GM18526 (cell line): ENCODE measurements around the gene AUTS2.

ENCODE experiments used
- POLR2A ChIP-seq: IDR thresholded peaks from 3 replicates; pipeline ENCODE4 v1.6.1; 2011; ENCODE audit not compliant: insufficient read length; ENCODE audit errors: extremely low read depth

AUTS2 gene

DNA sequence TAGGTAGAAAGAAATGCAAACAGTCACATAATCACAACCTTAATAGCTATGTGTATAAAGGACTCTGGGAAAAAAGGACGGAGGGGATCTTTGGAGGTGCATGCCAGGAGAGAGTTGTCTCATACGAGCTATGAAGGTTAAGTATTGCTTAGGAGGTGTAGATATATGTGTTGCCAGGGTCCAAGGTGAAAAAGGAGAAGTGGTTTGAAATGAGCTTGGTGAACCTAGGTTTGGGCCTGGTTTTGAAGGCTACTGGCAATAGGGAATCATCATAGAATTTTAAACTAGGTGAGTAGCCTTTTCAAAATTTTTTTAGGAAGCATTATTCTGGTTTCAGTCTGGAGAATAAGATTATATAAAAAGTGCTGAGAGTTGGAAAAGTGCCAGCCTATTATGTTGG lies 336.8 kb downstream of the AUTS2 start:
- no peak for TF ChIP-seq POLR2A

DNA sequence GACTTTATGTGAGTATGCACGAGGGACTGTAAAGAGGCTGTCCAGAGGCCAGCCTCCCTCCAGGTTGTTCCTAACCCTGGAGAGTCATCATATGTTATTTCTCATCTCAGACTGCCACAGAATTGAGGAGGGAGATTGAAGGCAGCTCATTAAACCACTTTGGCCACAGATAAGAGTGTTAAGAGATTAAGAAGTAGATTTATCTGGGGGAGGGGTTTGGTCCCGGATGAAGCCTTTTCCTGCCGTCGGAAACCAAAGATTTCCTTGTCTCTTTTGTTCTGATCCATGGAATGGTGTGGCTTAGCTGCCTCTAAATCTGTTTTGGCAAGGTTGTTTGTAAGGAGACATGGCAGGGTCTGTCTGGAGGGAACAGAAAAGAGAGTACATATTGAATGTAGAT lies 338.8 kb downstream of the AUTS2 start:
- TF ChIP-seq POLR2A = no peak

DNA sequence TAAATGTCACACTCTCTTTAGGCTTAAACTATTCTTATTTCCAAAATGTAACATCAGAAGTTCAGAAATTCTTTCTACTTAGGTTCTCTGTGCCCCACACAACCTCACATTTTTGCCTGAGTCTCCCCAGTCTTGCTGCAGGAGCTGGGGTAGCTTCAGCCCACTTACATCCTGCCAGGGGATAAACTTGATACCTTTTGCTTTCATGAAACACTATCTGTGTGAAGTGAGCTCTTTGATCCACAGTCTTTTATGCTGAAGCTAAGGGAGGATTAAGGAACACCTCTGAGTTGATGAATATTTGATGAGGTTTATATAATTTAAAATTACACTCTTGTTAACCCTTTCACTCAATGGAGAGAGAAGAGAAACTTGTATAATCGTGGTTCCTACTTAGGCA lies 341.0 kb downstream of the AUTS2 start:
- TF ChIP-seq POLR2A = no peak

DNA sequence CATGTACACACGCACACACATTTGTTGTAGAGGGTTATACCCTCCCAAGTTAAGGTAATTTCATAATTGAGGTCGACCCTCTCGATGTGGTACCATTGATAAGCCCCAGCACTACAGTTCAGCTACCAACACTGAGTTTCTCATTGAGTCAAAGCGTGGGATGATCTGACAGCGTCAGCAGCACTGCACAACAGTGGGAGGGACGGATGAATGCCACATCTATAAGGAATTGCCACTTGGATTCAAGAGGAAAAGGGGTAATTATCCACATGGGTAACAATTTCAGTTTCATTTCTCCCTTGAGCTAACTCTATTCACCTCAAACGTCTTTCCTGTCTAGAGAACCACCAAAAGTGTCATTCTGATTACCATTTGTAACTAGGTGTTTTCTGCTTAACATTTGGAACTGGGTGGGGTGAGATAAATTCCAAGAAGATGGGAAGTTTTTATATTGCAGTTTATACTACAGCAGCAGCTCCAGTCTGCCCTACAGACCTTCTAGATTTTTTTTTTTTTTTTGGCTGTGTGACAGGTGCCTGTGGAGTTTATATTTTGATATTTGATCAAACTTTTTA lies 342.9 kb downstream of the AUTS2 start:
- no peak for TF ChIP-seq POLR2A

DNA sequence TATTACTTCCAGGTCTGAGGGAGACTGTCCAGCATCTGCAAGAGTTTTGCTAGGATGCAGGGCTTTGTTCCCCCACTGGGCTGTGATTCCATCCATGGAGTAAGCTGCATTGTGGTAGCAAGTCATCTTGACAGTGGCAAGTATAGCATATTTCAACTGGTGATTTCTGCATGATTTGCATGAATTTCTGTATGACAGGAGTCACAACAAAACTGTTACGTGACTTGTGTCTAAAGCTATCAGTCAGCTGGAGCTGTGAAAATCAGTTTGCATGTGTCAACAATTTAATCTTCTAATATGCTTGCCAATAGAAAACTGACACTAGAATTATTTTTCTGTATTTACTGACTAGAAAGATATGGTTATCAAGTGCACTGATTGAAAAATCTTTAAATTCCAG lies 344.3 kb downstream of the AUTS2 start:
- TF ChIP-seq POLR2A = no peak

DNA sequence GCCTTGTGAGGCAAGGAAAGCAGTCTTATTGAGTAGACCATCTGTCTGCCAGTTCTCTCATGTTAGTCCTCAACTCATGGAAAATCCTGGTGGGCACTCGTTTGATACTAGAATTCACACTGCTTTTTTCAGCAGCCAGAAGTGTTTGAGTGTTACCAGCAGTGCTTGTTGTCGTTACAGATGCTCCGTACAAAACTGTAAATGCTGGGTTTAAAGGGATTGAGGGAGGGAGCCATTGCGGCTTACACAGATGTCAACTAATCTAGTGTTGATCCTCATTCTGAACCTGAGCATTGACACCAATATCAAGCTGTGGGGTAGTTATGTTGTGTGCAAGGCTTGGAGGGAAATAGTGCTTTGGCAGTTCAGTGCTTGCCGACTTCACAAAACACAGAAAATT lies 348.6 kb downstream of the AUTS2 start:
- no peak for TF ChIP-seq POLR2A

DNA sequence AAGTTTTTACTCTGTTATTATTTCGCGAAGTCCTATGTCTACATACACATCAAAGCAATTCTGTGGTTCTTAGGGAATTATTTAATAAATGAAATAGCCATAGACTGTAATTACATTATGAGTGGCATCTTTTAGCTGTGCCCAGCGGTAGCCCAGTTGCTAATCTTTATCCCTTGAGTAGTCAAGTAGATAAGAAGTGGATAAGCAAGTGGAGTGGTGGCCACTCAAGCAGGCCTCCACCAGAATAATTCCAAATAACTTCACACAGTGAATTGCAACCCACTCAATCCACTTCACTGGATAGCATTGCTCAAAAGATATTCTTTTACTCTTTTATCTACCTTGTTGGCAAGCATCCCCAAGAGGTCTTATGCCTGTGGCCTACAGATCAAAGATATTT lies 349.7 kb downstream of the AUTS2 start:
- TF ChIP-seq POLR2A = no peak

DNA sequence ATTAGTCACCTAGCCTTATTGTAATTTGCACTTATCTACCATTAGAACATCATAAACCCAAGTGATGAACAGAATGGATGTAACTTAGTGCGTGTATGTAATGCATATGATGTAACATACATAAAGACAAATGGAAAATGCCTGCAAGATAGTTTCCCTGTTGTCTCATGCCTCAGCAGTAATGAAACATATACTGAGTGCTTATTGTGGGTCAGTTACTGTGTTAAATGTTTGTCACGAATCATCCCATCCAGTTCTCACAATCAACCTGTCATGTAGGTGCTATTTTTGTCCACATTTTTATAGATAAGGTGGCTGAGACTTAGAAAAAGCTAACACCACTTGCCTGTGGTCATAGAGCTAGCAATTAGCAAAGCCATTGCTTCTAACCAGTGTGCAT lies 350.8 kb downstream of the AUTS2 start:
- no peak for TF ChIP-seq POLR2A

DNA sequence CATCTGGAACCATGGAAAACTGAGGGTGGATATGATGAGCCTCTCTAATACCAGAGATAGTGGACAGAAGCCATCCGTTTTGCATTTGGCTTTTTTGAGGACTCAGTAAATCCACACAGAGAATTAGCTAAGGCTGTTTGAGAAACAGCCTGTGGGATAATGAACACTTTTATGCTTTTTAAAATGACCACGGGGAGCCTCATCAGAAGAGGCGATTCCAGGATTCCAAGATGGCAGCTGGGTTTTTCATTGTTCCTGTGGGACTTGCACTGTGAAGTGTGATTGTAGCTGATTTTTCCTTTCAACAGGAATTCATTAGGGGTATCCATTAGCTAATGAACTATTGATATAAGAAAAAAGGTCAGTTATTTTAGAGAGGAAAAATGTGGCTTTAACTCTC lies 353.2 kb downstream of the AUTS2 start:
- no peak for TF ChIP-seq POLR2A

DNA sequence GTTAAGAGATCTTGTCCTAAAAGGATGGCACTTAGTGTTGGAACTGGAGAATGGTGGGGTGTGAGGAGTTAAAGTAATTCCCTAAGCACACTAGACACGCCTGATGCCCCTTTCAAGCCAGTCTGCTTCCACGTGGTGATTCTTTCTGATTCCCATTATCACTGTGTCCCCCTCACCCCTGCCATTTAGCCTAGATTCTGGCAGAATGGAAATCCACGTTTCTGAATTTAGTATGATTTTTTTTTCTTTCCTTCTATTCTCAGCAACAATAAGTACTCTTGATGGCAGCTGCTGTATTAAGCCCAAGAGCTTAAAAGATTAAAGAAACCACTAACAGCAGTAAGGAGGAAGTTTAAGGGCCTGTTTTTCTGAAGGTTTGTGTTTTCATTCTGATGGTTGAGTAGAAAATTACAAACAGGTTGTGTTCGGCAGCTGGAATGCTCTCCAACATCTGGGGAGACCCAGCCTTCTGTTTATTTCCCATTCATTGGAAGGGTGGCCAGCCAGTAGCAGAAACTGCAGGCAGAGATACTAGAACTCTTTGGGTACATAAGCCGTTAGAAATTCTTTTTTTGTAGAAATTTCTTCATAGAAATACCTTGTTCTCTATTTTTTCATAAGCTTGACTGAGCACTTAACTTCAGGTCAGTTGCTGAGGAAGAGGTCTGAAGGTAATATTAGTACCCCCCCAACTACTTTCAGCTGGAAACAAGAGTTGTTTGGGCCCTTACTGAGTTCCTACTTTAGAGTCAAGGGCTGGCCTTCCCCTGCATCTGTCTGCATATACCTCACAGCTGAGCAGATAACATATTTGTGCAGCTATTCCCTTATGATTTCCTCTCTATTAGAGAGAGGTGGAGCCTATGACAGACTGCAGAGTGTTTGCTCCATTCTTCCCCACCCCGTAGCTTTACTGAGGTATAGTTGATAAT lies 355.1 kb downstream of the AUTS2 start:
- no peak for TF ChIP-seq POLR2A

DNA sequence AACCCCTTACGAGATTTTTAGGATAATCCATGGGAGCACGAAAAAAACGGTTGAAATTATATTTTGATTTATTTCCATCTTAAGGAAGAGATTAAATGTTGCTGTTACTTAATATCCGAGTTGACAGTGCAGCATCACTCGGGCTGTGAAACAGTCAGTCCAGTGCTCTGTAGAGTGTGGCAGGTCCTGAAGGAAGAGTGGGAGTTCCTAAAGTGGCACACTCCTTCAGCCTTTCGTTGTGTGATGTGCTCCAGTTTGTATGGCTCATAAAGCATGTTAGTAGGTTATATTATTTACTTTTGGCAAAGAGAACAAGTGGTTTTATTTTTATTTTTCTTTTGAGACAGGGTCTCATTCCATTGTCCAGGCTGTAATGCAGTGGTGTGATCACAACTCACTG lies 358.3 kb downstream of the AUTS2 start:
- TF ChIP-seq POLR2A = no peak

DNA sequence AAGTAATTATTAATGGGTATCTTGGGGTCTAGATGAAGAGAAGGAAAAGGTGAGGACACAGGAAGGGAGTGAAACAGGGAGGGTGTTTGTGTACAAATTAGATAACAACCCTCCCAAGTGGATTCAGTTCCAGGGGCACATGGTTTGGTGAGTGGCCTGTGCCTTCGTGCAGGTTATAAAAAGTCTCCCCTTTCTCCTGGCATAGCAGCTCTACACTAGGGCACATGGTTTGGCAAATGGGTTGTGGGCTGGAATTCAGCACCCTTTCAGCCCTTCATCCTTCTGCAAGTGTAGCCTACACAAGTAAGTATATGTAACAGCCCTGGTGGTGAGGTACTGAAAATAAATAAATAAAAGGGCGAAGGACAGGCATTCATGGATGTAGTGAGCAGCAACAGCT lies 359.4 kb downstream of the AUTS2 start:
- no peak for TF ChIP-seq POLR2A

DNA sequence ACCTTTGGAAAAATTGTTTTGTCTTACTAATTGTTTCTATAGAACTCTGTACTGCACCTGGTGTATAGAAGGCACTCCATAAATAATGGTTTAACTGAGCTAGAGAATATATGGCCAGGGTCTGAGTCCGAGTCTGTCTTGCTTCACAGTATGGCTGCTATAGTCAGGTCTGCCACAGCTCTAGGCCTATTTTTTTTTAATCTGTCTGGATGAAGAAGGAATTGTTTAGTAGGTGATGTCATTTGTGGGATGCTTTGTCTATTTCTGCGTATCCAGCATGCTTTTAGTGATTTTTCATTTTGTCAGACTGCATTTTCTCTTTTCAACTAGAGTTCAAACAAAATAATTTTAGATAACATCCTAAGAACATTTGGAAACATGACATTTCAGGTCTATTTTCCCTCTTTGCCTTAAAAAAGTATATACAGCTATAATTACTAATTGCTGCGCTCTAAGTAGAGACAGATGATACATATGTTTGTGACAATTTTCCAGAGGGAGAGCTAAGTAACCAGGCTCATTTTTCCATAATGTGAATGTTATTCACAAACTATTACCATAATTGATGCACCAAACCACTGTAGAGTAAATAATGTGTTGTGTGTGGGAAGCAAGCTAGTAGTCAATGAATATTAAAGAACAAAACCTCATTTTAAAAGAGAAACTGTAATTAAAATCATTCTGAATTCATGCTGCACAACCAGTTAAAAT lies 361.7 kb downstream of the AUTS2 start:
- TF ChIP-seq POLR2A = no peak

DNA sequence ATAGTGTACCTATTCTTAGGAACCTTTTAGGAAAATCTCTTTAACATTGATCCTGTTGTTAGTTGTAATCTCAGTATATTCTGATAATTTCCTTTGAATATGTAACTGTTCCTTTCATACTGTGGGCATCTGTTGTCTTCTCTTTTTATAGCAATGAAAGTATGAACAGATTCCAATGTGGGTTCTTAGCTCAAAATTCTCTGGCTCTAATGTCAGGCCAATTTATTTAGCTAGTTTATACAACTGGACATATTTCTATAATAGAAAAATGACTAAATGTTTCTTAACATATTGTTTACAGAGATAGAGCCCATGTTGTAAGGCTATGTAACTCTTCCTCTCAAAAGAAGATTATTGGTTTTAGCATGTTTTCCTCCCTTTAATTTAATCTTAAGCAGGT lies 363.2 kb downstream of the AUTS2 start:
- TF ChIP-seq POLR2A = no peak

DNA sequence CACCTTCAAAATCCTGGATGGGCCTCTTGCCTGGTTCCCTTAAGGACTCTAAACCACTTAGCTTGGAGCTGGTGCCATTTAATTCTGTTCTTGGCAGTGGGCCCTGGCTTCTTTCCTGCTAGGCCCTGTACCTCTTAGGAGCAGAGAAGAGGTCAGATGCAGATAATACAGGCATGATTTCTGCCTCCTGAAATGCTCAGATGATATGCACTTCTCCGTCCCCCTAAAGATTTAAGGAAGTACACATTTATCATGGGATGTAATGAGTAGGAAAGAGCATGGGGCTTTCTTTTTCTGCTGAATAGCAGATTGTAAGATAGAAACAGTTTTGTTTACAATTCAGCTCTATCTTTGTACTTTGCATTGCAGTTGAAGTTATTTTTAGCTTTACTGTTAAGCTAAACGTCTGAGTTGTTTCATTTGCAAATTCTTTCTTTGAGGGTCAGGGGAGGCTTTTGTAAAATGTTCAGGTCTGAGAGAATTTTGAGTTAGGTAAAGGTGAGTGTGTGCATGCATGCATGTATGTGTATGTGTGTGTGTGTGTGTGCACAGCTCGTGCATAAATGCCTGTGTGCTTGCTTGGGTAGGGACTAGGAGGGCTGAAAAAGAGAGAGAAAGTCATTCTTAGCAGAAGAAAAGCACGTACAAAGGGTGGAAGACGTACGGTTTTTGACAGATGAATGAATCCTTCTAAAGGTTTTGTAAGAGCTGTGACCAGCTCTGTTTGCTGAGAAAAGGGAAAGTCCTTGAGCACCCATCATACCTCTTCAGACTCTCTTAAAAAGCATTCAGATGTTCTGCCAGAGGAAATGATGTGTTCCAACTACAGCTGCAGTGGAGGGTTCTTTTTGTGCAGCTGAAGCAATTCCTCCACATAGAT lies 364.2 kb downstream of the AUTS2 start:
- TF ChIP-seq POLR2A = no peak
